B cell (primary cell): ENCODE results near the gene BRSK1. TPM values are rescaled to one million over a fixed set of nuclear protein-coding genes. Genes with fewer than 3 reads are reported as not detected.
"Not testable (repeated sequence)": the region's sequence is repeated elsewhere in the genome, so short reads cannot be mapped to it uniquely, and the experiment has no call there.

Experiments used
- ATAC-seq: fragments of 200-7000 bp; cut with Tn5 transposase; one replicate; pipeline ENCODE4 v1.10.0; 2021; ENCODE audit warnings: low read depth, mild to moderate bottlenecking, moderate number of reproducible peaks, moderate library complexity
- CTCF ChIA-PET: fragments of 350-600 bp; sonication (Branson Sonifier 250); formaldehyde crosslinking; loops from one replicate; lab custom pipeline; 2021; ENCODE audit warnings: antibody characterized with exemption, inconsistent platforms; lab: Charles Lee
- POLR2A ChIA-PET: fragments of 350-600 bp; sonication (Branson Sonifier 250); formaldehyde crosslinking; loops from one replicate; lab custom pipeline; 2021; ENCODE audit warnings: antibody characterized with exemption; lab: Charles Lee
- DNase-seq: peaks from one replicate; pipeline ENCODE4 v3.0.0; 2013
- H2AFZ ChIP-seq: 2 replicates; pipeline ENCODE4 v1.6.1; 2012; ENCODE audit warnings: mild to moderate bottlenecking, low read depth, low read length; ENCODE audit not compliant: insufficient read depth, poor library complexity, severe bottlenecking
- H3K27ac ChIP-seq, 2 donors: 1 replicate in 1 of 2; 2 replicates in 1 of 2; pipeline ENCODE4 v1.5.1; 2012 to 2013; ENCODE audit warnings: low read length in 2 of 2, mild to moderate bottlenecking in 2 of 2, moderate library complexity in 1 of 2
- H3K27me3 ChIP-seq, 4 experiments: fragments of 200-600 bp in 1 of 4; sonication (generic) in 1 of 4; replicated peaks in 1 of 4; 1 replicate in 2 of 4; 2 replicates in 2 of 4; pipeline versions ENCODE4 v1.6.1 to v1.7.0; 2013 to 2016; ENCODE audit warnings: low read length in 3 of 4, mild to moderate bottlenecking in 2 of 4, mixed read lengths in 1 of 4, moderate library complexity in 1 of 4; ENCODE audit not compliant: insufficient read depth in 4 of 4, control insufficient read depth in 3 of 4; ENCODE audit errors: control extremely low read depth in 1 of 4
- H3K36me3 ChIP-seq, 2 experiments: replicated peaks in 1 of 2; 1 replicate in 1 of 2; 2 replicates in 1 of 2; pipeline versions ENCODE4 v1.6.1 to v1.7.1; 2013; ENCODE audit warnings: low read length in 1 of 2; ENCODE audit not compliant: insufficient read depth in 2 of 2, control insufficient read depth in 1 of 2; ENCODE audit errors: control extremely low read depth in 1 of 2, extremely low read depth in 1 of 2
- H3K4me1 ChIP-seq, 2 donors: fragments of 200-600 bp in 1 of 2; sonication (generic) in 1 of 2; 1 replicate in 1 of 2; 2 replicates in 1 of 2; pipeline versions ENCODE4 v1.5.1 to v1.6.1; 2013 to 2017; ENCODE audit warnings: low read length in 2 of 2; ENCODE audit not compliant: control insufficient read depth in 2 of 2, insufficient read depth in 2 of 2
- H3K4me2 ChIP-seq: replicated peaks from 2 replicates; pipeline ENCODE3; 2012; ENCODE audit warnings: mild to moderate bottlenecking, low read depth, low read length; ENCODE audit not compliant: poor library complexity, severe bottlenecking
- H3K4me3 ChIP-seq, 5 experiments: fragments of 200-600 bp in 1 of 5; sonication (generic) in 1 of 5; 1 replicate in 3 of 5; 2 replicates in 2 of 5; pipeline versions ENCODE4 v1.5.1 to v1.7.0; 2011 to 2016; ENCODE audit warnings: low read length in 4 of 5, mild to moderate bottlenecking in 4 of 5, low read depth in 2 of 5, control low read depth in 1 of 5, moderate library complexity in 1 of 5; ENCODE audit not compliant: insufficient read depth in 1 of 5; ENCODE audit errors: control extremely low read depth in 1 of 5, extremely low read depth in 1 of 5
- H3K79me2 ChIP-seq: fragments of 200-600 bp; sonication (generic); one replicate; pipeline ENCODE4 v1.6.0; 2016; ENCODE audit warnings: low read length; ENCODE audit not compliant: control insufficient read depth, insufficient read depth
- H3K9ac ChIP-seq: fragments of 200-600 bp; sonication (generic); 2 replicates; pipeline ENCODE4 v1.6.1; 2017; ENCODE audit warnings: mild to moderate bottlenecking, low read length, moderate library complexity
- H3K9me3 ChIP-seq, 3 donors: one replicate each; pipeline versions ENCODE4 v1.6.1 to v1.7.1; 2013; ENCODE audit warnings: low read length in 2 of 3; ENCODE audit not compliant: control insufficient read depth in 2 of 3, insufficient read depth in 1 of 3; ENCODE audit errors: control extremely low read depth in 1 of 3
- H4K20me1 ChIP-seq: 2 replicates; pipeline ENCODE4 v1.6.0; 2012; ENCODE audit warnings: mild to moderate bottlenecking, low read length; ENCODE audit not compliant: insufficient read depth, control insufficient read depth, poor library complexity, severe bottlenecking
- H3K27ac Mint-ChIP-seq: one replicate; pipeline ENCODE4 v1.8.0; 2021; ENCODE audit warnings: mixed read lengths
- H3K27me3 Mint-ChIP-seq: one replicate; pipeline ENCODE4 v1.8.0; 2021; ENCODE audit warnings: mixed read lengths
- H3K4me1 Mint-ChIP-seq: one replicate; pipeline ENCODE4 v1.8.0; 2021; ENCODE audit warnings: mixed read lengths
- H3K4me3 Mint-ChIP-seq: one replicate; pipeline ENCODE4 v1.8.0; 2021; ENCODE audit warnings: mixed read lengths
- H3K9me3 Mint-ChIP-seq: one replicate; pipeline ENCODE4 v1.8.0; 2022; ENCODE audit warnings: mixed read lengths; ENCODE audit not compliant: insufficient read depth
- CTCF ChIP-seq: fragments of 200-600 bp; IDR thresholded peaks from one replicate; pipeline ENCODE4 v1.8.0; 2022; ENCODE audit warnings: antibody characterized with exemption, mild to moderate bottlenecking
- EZH2 ChIP-seq: IDR thresholded peaks from 2 replicates; pipeline ENCODE4 v1.6.1; 2012; ENCODE audit warnings: borderline replicate concordance, low read depth, mild to moderate bottlenecking, moderate library complexity, low read length; ENCODE audit not compliant: insufficient read depth, poor library complexity, severe bottlenecking
- WGBS: methylation state at CpG from one replicate; pipeline ENCODE4 v1.1.5; 2013; ENCODE audit warnings: missing lambda C conversion rate; ENCODE audit not compliant: insufficient coverage; 5-methylcytosine and 5-hydroxymethylcytosine counted together
- intact Hi-C: fragments of 100-400 bp; cut with micrococcal nuclease; formaldehyde crosslinking; loops from one replicate; pipeline ENCODE4 v1.10.0; 2022
- polyA plus RNA-seq: library from polyadenylated mRNA; depleted of rRNA; stranded (reverse); fragments of >200 nt; gene quantifications from 2 replicates; pipeline ENCODE4 v1.2.3, GENCODE V29; 2012
- total RNA-seq, 2 donors: library from RNA; stranded (reverse); fragments of 120-200 nt in 1 of 2; gene quantifications; 1 replicate in 1 of 2; 2 replicates in 1 of 2; pipeline versions ENCODE4 v1.2.3 to v1.2.4, GENCODE V29; 2013 to 2022

BRSK1 gene
- total and polyA plus RNA-seq, 2 donors (not counting 1 experiment from before 2014, with no cell fraction given), result 0.94 to 1.4 TPM

DNA sequence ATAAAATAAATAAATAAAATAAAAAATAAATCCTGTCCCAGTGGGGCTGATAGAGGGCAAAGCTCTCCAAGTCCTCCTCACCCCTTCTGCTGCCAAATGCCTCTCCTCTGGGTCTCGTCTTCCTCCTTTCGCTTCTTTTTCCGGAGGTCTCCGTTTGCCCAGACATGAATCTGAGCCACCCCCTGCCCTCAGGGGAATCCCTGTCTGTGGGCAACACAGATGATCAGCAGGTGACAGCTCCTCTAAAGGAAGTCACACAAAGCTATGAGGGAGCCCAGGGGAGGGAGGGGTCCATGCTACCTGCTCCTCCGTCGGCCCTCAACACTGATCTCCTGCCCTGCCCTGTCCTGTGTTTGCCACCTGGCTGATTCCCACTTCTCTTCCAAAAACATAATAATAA lies 40.9 kb downstream of the BRSK1 start:
- ChIA-PET CTCF (no interaction called here), POLR2A (no interaction called here)
- DNase-seq, result no peak
- intact Hi-C loops, result no loop called here
- no peak overlapping the region for H2AFZ ChIP-seq
- no peak for ATAC-seq
- H4K20me1 ChIP-seq, result no peaks in the 10 kb centered on the region
- H3K9me3 ChIP-seq, result peaks cover 0 to 4% (median 0%) of the 10 kb centered on the region in 3 donors
- H3K27me3 Mint-ChIP-seq, result peaks cover 37% of the 10 kb centered on the region
- H3K4me3 Mint-ChIP-seq, result no peak overlapping the region
- no peak overlapping the region for H3K27ac ChIP-seq
- no peaks in the 10 kb centered on the region for H3K79me2 ChIP-seq
- no peak overlapping the region for H3K27ac Mint-ChIP-seq
- H3K36me3 ChIP-seq, result no peaks in the 10 kb centered on the region
- peaks cover 0 to 4% of the 10 kb centered on the region in 2 donors for H3K4me1 ChIP-seq
- no peaks in the 10 kb centered on the region for H3K9me3 Mint-ChIP-seq
- TF ChIP-seq CTCF (no peak), EZH2 (no peak)
- H3K4me2 ChIP-seq, result no peak overlapping the region
- no peak overlapping the region for H3K9ac ChIP-seq
- WGBS, result 58% methylated on average over 2 of the region's 6 CpGs
- peaks cover 0 to 10% (median 1%) of the 10 kb centered on the region in 4 experiments for H3K27me3 ChIP-seq
- H3K4me1 Mint-ChIP-seq, result no peaks in the 10 kb centered on the region
- no peak overlapping the region for H3K4me3 ChIP-seq

- Histone ChIP-seq H3K4me2 (no peak within 1 kb of the TSS), H3K4me1 (peaks cover 0 to 4% of the 10 kb centered on the region in 2 donors), H3K4me3 (no peak within 1 kb of the TSS), H3K79me2 (no peaks in the 10 kb centered on the region), H3K36me3 (no peaks in the 10 kb centered on the region), H3K9ac (no peak within 1 kb of the TSS), H3K27me3 (peaks cover 0 to 10% (median 1%) of the 10 kb centered on the region in 4 experiments), H3K9me3 (peaks cover 0 to 4% (median 0%) of the 10 kb centered on the region in 3 donors), H3K27ac (no peak within 1 kb of the TSS), H4K20me1 (no peaks in the 10 kb centered on the region), H2AFZ (no peak within 1 kb of the TSS)
- POLR2A ChIA-PET, result no interaction called here
- intact Hi-C loops, result no loop called here
- CTCF ChIA-PET, result no interaction called here
- TF ChIP-seq EZH2 (no peak), CTCF (no peak)
- ATAC-seq (no peak), DNase-seq (no peak)
- H3K9me3 Mint-ChIP-seq, result no peaks in the 10 kb centered on the region
- WGBS, result 67% methylated on average over 8 of the region's 14 CpGs
- H3K4me3 Mint-ChIP-seq, result no peak within 1 kb of the TSS
- H3K27me3 Mint-ChIP-seq, result peaks cover 37% of the 10 kb centered on the region
- no peaks in the 10 kb centered on the region for H3K4me1 Mint-ChIP-seq
- H3K27ac Mint-ChIP-seq, result no peak within 1 kb of the TSS
Observed at GRCh38 chr19:55325172-55325571, 41.4 kb downstream of the BRSK1 start, which contains the start of gene TMEM150B. Gene TMEM150B, minus strand, starts transcription at chr19:55325341. Its CDS starts 4,305 bp downstream, at chr19:55321036.

DNA sequence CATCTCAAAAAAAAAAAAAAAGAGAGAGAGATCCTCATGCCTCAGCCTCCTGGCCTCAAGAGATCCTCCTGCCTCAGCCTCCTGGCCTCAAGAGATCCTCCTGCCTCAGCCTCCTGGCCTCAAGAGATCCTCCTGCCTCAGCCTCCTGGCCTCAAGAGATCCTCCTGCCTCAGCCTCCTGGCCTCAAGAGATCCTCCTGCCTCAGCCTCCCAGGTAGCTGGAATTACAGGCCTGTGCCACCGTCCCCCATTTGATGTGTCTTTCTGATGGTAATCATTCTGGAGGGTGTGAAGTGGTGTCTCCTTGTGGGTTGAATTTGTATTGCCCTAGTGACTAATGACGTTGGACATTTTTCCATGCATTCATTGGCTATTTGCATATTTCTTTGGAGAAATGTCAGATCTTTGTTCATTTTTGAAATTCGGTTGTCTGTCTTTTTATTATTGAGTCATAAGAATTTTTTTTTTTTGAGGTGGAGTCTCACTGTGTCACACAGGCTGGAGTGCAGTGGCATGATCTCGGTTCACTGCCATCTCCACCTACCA lies 45.0 kb downstream of the BRSK1 start:
- H4K20me1 ChIP-seq, H3K27ac ChIP-seq, intact Hi-C loops, H3K36me3 ChIP-seq, DNase-seq, ATAC-seq, H3K9me3 Mint-ChIP-seq, H3K9me3 ChIP-seq, H3K4me3 Mint-ChIP-seq, H3K9ac ChIP-seq, H3K4me2 ChIP-seq, H2AFZ ChIP-seq, H3K4me1 ChIP-seq, H3K4me3 ChIP-seq, H3K79me2 ChIP-seq, POLR2A ChIA-PET, H3K4me1 Mint-ChIP-seq: not testable (repeated sequence)
- H3K27me3 ChIP-seq, result peaks cover 0 to 11% (median 1%) of the 10 kb centered on the region in 4 experiments
- CTCF ChIA-PET, result interaction anchor here (0.7 kb wide), 1 partner anchor 134 kb away, joined by 4 read pairs; no protein-coding TSS in a partner anchor
- Mint-ChIP-seq H3K27ac (peak overlapping the region; percentile 32), H3K27me3 (peaks cover 27% of the 10 kb centered on the region)
- 43% methylated on average over 1 of the region's 4 CpGs for WGBS
